Skeletal muscle tissue (tissue), 4 donors: ENCODE data around the gene FAM47E. TPM values are rescaled to one million over a fixed set of nuclear protein-coding genes. Genes with fewer than 3 reads are reported as not detected.
"Not testable (repeated sequence)": the region's sequence is repeated elsewhere in the genome, so short reads cannot be mapped to it uniquely, and the experiment has no call there.

Source experiments
- H3K27ac ChIP-seq: one replicate; pipeline ENCODE4 v1.7.0; 2013; ENCODE audit warnings: mild to moderate bottlenecking, low read depth, low read length, inconsistent platforms
- H3K27me3 ChIP-seq, 3 donors: one replicate each; pipeline ENCODE4 v1.7.0; 2013; ENCODE audit warnings: low read length in 3 of 3; ENCODE audit not compliant: control insufficient read depth in 3 of 3, insufficient read depth in 3 of 3
- H3K36me3 ChIP-seq, 3 donors: one replicate each; pipeline ENCODE4 v1.7.0; 2013; ENCODE audit warnings: low read length in 3 of 3; ENCODE audit not compliant: control insufficient read depth in 3 of 3, insufficient read depth in 3 of 3
- H3K4me1 ChIP-seq, 3 donors: one replicate each; pipeline ENCODE4 v1.7.0; 2013; ENCODE audit warnings: low read length in 3 of 3, mild to moderate bottlenecking in 3 of 3; ENCODE audit not compliant: control insufficient read depth in 3 of 3, insufficient read depth in 3 of 3
- H3K4me3 ChIP-seq, 3 donors: one replicate each; pipeline ENCODE4 v1.7.0; 2013; ENCODE audit warnings: low read length in 3 of 3
- H3K9ac ChIP-seq, 3 donors: one replicate each; pipeline ENCODE4 v1.7.0; 2013; ENCODE audit warnings: low read length in 3 of 3, mild to moderate bottlenecking in 3 of 3, moderate library complexity in 2 of 3, low read depth in 1 of 3
- H3K9me3 ChIP-seq, 3 donors: one replicate each; pipeline ENCODE4 v1.7.0; 2013; ENCODE audit warnings: low read length in 3 of 3; ENCODE audit not compliant: control insufficient read depth in 3 of 3
- total RNA-seq: library from RNA; depleted of rRNA; stranded (reverse); fragments of >200 nt; gene quantifications from one replicate; pipeline ENCODE4 v1.2.3, GENCODE V29; 2014
- donor health status: Osteomylitis.

The FAM47E gene
- total RNA-seq, 1 donor from 2014 or later = 0.52 TPM

DNA sequence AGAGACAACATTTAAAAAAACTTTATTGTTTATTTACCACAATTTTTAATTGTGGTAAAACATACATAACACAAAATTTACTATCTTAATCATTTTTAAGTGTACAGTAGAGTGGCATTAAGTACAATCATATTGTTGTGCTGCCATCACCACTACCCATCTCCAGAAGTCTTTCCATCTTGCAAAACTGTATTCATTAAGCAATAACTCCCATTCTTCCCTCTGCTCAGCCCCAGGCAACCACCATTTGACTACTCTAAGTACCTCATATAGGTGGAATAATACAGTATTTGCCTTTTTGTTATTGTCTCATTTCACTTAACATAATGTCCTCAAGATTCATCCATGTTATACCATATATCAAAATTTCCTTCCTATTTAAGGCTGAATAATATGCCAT lies 12.8 kb upstream of the FAM47E start:
- H3K4me3 ChIP-seq = no peak overlapping the region
- peaks cover 0 to 2% (median 0%) of the 10 kb centered on the region in 3 donors for H3K9me3 ChIP-seq
- no peaks in the 10 kb centered on the region for H3K27me3 ChIP-seq
- H3K4me1 ChIP-seq = peaks cover 3 to 16% (median 5%) of the 10 kb centered on the region in 3 donors
- peak overlapping the region; percentile 98 for H3K27ac ChIP-seq
- no peaks in the 10 kb centered on the region for H3K36me3 ChIP-seq
- peak overlapping the region in 1 of 3 donors; percentile 62 for H3K9ac ChIP-seq

DNA sequence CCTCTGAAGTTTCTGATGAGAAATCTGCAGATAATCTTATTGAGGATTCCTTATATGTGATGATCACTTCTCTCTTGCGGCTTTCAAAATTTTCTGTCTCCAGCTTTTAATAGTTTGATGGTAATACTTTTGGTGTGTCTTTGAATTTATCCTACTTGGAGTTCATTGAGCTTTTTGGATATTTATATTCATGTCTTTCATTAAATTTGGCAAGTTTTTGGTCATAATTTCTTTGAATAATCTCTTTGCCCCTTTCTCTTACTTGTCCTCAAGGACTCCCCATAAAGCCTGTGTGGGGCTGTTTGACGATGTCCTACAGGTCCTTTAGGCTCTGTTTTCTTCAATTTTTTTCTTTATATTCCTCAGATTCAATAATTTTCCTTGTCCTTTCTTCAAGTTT lies 11.3 kb upstream of the FAM47E start:
- H3K4me3 ChIP-seq = no peak overlapping the region
- H3K4me1 ChIP-seq = peaks cover 3 to 19% (median 5%) of the 10 kb centered on the region in 3 donors
- H3K36me3 ChIP-seq = no peaks in the 10 kb centered on the region
- peaks cover 0 to 2% (median 0%) of the 10 kb centered on the region in 3 donors for H3K9me3 ChIP-seq
- no peaks in the 10 kb centered on the region for H3K27me3 ChIP-seq
- no peak overlapping the region for H3K9ac ChIP-seq
- H3K27ac ChIP-seq = no peak overlapping the region

DNA sequence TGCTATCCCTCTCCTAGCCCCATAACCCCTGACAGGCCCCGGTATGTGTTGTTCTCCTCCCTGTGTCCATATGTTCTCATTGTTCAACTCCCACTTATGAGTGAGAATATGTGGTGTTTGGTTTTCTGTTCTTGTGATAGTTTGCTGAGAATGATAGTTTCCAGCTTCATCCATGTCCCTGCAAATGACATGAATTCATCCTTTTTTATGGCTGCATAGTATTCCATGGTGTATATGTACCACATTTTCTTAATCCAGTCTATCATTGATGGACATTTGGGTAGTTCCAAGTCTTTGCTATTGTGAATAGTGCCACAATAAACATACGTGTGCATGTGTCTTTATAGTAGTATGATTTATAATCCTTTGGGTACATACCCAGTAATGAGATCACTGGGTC lies 7.6 kb upstream of the FAM47E start:
- not testable (repeated sequence) for H3K9ac ChIP-seq, H3K4me3 ChIP-seq, H3K9me3 ChIP-seq, H3K36me3 ChIP-seq, H3K27ac ChIP-seq, H3K27me3 ChIP-seq
- H3K4me1 ChIP-seq = peaks cover under 1 to 15% (median 4%) of the 10 kb centered on the region in 3 donors

DNA sequence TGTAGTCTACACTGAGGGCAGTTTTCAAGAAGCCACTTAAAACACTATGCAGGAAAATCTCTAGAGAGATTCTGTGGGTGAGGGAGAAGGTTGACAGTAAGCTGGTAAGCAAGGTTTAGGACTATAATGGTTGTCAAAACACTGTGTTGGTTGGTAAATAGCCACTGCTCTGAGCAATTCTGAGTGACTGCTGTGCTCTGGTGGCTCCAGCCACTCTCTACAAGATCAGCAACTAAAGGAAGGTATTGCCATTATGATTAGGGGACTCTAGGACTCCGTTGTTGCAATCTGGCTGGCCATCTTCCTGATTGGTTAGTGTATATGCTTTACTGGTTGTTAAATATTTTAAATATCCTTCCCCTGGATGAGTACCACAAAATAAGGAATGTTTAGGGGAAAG lies 5.5 kb upstream of the FAM47E start:
- H3K9me3 ChIP-seq = no peaks in the 10 kb centered on the region
- no peak overlapping the region for H3K9ac ChIP-seq
- H3K4me3 ChIP-seq = no peak overlapping the region
- no peaks in the 10 kb centered on the region for H3K27me3 ChIP-seq
- H3K27ac ChIP-seq = no peak overlapping the region
- H3K4me1 ChIP-seq = peaks cover 4 to 15% (median 8%) of the 10 kb centered on the region in 3 donors
- no peaks in the 10 kb centered on the region for H3K36me3 ChIP-seq

DNA sequence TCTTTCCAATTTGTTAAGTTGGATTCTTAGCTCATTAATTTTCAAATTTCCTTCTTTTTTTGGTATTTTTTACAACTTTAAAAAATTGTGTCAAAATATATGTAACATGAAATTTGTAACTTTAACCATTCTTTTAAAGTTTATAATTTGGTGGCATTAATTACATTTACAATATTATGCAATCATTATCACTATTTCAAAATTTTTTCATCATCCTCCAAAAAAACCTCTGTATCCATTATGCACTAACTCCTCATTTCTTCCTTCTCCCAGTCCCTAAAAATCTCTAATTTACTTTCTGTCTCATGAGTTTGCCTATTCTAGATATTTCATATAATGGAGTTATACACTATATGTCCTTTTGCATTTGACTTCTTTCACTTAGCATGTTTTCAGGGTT lies 4.7 kb upstream of the FAM47E start:
- Histone ChIP-seq H3K27ac (no peak overlapping the region), H3K9me3 (no peaks in the 10 kb centered on the region), H3K4me3 (no peak overlapping the region), H3K4me1 (peaks cover 8 to 24% (median 11%) of the 10 kb centered on the region in 3 donors), H3K27me3 (no peaks in the 10 kb centered on the region), H3K36me3 (no peaks in the 10 kb centered on the region), H3K9ac (no peak overlapping the region)

DNA sequence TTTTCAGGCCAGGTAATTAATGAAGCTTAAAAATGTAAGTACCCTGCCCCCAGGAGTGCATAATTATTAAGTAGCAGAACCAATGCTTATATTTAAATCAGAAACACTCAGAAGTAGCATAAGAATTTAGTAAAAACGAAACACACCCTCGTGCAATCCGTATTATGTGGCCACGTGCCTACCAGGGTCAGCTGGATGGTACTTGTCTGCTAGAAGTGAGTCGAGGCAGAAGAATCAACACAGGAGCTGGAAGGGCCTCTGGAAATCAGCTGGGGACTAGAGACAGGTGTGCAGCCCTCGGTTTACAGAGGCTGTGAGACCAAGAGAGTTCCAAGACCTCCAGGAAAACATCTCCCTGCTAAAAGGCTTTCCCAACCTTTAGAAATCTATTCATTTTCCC lies 559 bp upstream of the FAM47E start:
- peak overlapping the region; percentile 78 for H3K27ac ChIP-seq

DNA sequence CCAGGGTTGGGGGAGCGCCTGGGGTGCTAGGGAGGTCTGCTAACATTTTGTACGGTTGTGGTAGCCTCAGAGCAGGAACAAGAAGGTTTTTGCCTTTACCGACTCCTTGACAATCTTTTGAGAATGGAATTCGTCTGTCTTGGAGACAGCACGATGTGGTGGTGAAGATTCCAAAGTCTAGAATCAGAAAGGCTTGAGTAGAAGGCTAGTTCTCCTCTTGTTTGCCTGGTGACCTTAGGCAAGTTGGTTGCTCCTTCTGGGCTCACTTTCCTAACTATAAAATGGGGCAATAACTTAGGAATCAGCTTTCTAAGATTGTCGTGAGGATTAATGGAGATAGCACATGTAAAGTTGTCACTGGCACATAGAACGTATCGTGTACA lies 741 bp downstream of the FAM47E start:
- peak overlapping the region; percentile 78 for H3K27ac ChIP-seq
- H3K9ac ChIP-seq = peak overlapping the region; percentile 58 to 85 (median 78)

More for the DNA sequence above, 559 bp upstream of the FAM47E start:
- Histone ChIP-seq H3K4me3 (peak overlapping the region; percentile 88 to 93 (median 88)), H3K9me3 (no peaks in the 10 kb centered on the region), H3K9ac (peak overlapping the region; percentile 59 to 85 (median 78)), H3K27me3 (no peaks in the 10 kb centered on the region), H3K4me1 (peaks cover 8 to 20% (median 9%) of the 10 kb centered on the region in 3 donors), H3K36me3 (no peaks in the 10 kb centered on the region)

DNA sequence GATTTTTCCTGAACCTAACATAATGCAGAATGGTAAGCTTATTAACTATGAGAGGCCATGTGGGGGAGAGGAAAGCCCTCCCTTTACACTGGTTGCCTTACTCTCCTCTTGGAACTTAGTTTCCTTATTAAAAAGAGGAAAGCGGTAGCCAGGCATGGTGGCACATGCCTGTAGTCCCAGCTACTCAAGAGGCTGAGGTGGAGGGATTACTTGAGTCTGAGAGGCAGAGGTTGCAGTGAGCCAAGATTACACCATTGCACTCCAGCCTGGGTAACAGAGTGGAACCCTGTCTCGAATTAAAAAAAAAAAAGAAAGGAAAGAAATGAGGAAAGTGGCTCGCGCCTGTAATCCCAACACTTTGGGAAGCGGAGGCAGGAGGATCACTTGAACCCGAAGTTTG lies 2.0 kb downstream of the FAM47E start:
- Histone ChIP-seq H3K9ac (no peak overlapping the region), H3K9me3 (no peaks in the 10 kb centered on the region), H3K36me3 (peaks cover 0 to 2% (median 0%) of the 10 kb centered on the region in 3 donors), H3K4me1 (peaks cover 8 to 17% (median 9%) of the 10 kb centered on the region in 3 donors), H3K4me3 (no peak overlapping the region), H3K27ac (no peak overlapping the region), H3K27me3 (no peaks in the 10 kb centered on the region)

More for the DNA sequence above, 741 bp downstream of the FAM47E start:
- no peaks in the 10 kb centered on the region for H3K27me3 ChIP-seq
- peaks cover 8 to 17% (median 9%) of the 10 kb centered on the region in 3 donors for H3K4me1 ChIP-seq
- H3K4me3 ChIP-seq = peak overlapping the region; percentile 88 to 93 (median 88)
- H3K36me3 ChIP-seq = peaks cover 0 to 2% (median 0%) of the 10 kb centered on the region in 3 donors
- H3K9me3 ChIP-seq = no peaks in the 10 kb centered on the region

DNA sequence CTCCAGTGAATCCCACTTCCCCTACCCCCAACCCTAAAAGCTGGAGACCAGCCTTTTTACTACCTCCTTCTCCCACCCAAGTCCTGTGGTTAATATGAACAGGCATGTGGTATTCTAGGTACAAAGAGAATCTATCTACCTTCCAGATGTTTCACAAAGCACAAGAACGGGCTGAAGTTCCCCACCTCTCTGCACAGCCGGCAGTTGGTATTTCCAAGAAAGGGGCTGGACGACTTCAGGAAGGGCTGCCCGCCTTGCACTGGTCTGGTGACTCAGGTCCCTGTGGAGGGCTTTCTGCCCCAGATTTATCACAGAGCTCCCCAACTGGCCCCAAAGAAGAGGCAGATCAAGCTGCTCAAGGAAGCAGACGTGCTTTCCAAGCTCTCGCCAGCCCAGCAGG lies 4.5 kb downstream of the FAM47E start:
- H3K27me3 ChIP-seq = no peaks in the 10 kb centered on the region
- no peaks in the 10 kb centered on the region for H3K9me3 ChIP-seq
- no peak overlapping the region for H3K4me3 ChIP-seq
- H3K9ac ChIP-seq = no peak overlapping the region
- H3K27ac ChIP-seq = no peak overlapping the region
- peaks cover 4 to 14% (median 4%) of the 10 kb centered on the region in 3 donors for H3K4me1 ChIP-seq
- H3K36me3 ChIP-seq = peaks cover 0 to 2% (median 0%) of the 10 kb centered on the region in 3 donors

DNA sequence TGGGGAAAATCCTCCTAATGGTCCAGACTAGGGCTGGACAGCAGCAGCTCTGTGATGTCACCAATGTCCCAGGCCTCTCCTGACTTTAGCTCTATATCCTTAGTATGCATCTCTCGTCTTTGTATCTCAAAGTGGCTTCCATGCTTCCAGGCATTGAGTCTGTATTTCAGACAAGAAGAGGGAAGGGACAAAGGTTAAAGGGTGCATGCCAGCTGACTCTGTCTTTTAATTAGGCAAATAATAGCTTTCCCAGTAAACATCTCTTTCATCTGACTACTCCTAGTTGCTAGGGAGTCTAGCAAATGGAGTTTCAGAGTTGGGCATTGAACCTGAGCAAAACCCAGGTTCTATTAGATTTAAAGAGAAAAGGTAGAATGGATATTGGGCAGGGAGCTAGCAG lies 5.4 kb downstream of the FAM47E start:
- peaks cover 0 to 5% (median 2%) of the 10 kb centered on the region in 3 donors for H3K4me1 ChIP-seq
- H3K4me3 ChIP-seq = no peak overlapping the region
- H3K27ac ChIP-seq = no peak overlapping the region
- no peaks in the 10 kb centered on the region for H3K9me3 ChIP-seq
- no peaks in the 10 kb centered on the region for H3K27me3 ChIP-seq
- H3K36me3 ChIP-seq = peaks cover 0 to 2% (median 0%) of the 10 kb centered on the region in 3 donors
- H3K9ac ChIP-seq = no peak overlapping the region
